BE2C (cell line): Measurements from ENCODE around the gene ROBO1.
"Not testable (repeated sequence)": the region's sequence is repeated elsewhere in the genome, so short reads cannot be mapped to it uniquely, and the experiment has no call there.

Experiments
- DNase-seq: peaks from one replicate; pipeline ENCODE4 v3.0.0-alpha.2; 2020
- H3K27me3 ChIP-seq: fragments of 250-450 bp; sonication (Bioruptor Pico); 2 replicates; pipeline ENCODE4 v1.5.1; 2020; ENCODE audit warnings: mild to moderate bottlenecking
- H3K36me3 ChIP-seq: fragments of 250-450 bp; sonication (Bioruptor Pico); 2 replicates; pipeline ENCODE4 v1.5.1; 2020; ENCODE audit warnings: mild to moderate bottlenecking
- H3K4me1 ChIP-seq: fragments of 250-450 bp; sonication (Bioruptor Pico); 2 replicates; pipeline ENCODE4 v1.5.1; 2020
- H3K4me3 ChIP-seq: 2 replicates; pipeline ENCODE4 v1.5.1; 2011; ENCODE audit warnings: low read depth, low read length
- H3K9me3 ChIP-seq: fragments of 250-450 bp; sonication (Bioruptor Pico); 2 replicates; pipeline ENCODE4 v1.5.1; 2020
- TF ChIP-seq, protein P1 (sequence below): IDR thresholded peaks from 2 replicates; pipeline ENCODE4 v1.5.1; 2012; ENCODE audit warnings: mild to moderate bottlenecking, low read depth, low read length

The ROBO1 gene

DNA sequence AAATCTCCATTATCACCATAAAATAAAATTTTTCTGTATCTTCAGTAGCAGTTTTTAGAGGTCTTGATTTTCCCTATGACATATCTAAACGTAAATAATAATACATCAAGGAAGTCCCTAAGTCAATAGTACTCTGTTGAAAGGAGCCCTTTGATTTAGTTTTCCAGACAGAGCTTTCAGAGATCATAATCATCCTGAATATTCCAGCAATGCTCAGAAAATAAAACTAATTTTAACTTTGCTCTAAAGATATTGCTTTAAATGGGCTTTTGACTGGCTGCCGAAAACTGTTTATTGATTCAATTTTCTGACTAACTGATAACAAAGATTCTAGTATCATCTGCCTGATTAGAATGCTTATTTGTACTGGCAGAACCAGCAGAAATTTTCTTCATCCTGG, 40.7 kb upstream of the ROBO1 start:
- no peak for DNase-seq
- TF ChIP-seq, protein P1, sequence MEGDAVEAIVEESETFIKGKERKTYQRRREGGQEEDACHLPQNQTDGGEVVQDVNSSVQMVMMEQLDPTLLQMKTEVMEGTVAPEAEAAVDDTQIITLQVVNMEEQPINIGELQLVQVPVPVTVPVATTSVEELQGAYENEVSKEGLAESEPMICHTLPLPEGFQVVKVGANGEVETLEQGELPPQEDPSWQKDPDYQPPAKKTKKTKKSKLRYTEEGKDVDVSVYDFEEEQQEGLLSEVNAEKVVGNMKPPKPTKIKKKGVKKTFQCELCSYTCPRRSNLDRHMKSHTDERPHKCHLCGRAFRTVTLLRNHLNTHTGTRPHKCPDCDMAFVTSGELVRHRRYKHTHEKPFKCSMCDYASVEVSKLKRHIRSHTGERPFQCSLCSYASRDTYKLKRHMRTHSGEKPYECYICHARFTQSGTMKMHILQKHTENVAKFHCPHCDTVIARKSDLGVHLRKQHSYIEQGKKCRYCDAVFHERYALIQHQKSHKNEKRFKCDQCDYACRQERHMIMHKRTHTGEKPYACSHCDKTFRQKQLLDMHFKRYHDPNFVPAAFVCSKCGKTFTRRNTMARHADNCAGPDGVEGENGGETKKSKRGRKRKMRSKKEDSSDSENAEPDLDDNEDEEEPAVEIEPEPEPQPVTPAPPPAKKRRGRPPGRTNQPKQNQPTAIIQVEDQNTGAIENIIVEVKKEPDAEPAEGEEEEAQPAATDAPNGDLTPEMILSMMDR, result no peak

GRCh38 chr3:79790177-79790576, 22.4 kb upstream of the ROBO1 start:
- not testable (repeated sequence) for H3K9me3 ChIP-seq, H3K27me3 ChIP-seq, H3K36me3 ChIP-seq, H3K4me3 ChIP-seq, H3K4me1 ChIP-seq
- peak; percentile 35 for DNase-seq
- TF ChIP-seq, protein P1, result peak; percentile 49

More for the DNA sequence above, 40.7 kb upstream of the ROBO1 start:
- Histone ChIP-seq H3K4me1 (peaks cover 37% of the 10 kb centered on the region), H3K27me3 (no peaks in the 10 kb centered on the region), H3K9me3 (no peaks in the 10 kb centered on the region), H3K36me3 (no peaks in the 10 kb centered on the region), H3K4me3 (no peak overlapping the region)

GRCh38 chr3:79773291-79773690, 5.5 kb upstream of the ROBO1 start:
- Histone ChIP-seq H3K9me3 (no peaks in the 10 kb centered on the region), H3K4me3 (no peak overlapping the region), H3K36me3 (no peaks in the 10 kb centered on the region), H3K27me3 (no peaks in the 10 kb centered on the region), H3K4me1 (no peaks in the 10 kb centered on the region)
- TF ChIP-seq, protein P1, result no peak
- no peak for DNase-seq

GRCh38 chr3:79769229-79769628, 1.4 kb upstream of the ROBO1 start:
- TF ChIP-seq, protein P1, result no peak
- H3K4me3 ChIP-seq, result no peak overlapping the region
- H3K27me3 ChIP-seq, result no peaks in the 10 kb centered on the region
- H3K36me3 ChIP-seq, result no peaks in the 10 kb centered on the region
- H3K9me3 ChIP-seq, result no peaks in the 10 kb centered on the region
- no peak for DNase-seq
- H3K4me1 ChIP-seq, result no peaks in the 10 kb centered on the region; the same call in 1 of the 2 replicates

DNA sequence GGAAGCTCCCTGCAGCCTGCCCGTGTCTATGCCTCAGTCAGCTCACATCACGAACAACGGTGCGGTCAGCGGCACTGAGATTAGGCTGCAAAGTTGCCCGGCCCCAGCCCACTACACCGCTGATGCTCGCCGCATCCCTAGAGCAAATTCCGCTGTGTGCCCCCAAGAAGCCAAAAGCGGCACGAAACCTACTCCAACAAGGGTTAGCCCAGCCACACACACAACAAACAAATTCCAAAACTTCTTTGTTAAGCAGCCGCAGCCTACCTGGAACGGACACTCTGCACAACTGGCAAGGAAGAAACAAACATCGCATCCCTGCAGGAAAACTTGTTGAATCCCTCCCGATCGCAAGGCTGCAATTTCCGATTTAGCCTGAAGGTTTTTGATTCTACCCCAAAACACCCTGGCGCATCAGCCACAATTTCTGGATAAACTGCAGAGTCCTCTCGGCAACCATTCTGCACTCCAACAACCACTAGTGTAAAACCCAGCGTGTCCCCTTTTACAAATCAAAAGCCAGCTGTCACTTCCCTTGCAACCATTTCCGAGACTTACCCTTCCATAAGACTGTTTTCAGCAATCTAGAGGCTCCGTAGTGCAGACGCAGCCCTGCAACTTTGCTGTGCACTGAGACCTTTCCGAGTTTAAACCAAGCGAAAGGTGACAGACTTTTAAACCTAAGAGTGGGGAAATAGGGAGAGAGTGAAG, 449 bp downstream of the ROBO1 start:
- Histone ChIP-seq H3K36me3 (no peaks in the 10 kb centered on the region), H3K4me3 (peak overlapping the region; percentile 89), H3K9me3 (no peaks in the 10 kb centered on the region), H3K27me3 (no peaks in the 10 kb centered on the region), H3K4me1 (no peaks in the 10 kb centered on the region; the same call in 1 of the 2 replicates)
- peak; percentile 49 for DNase-seq
- TF ChIP-seq, protein P1, result peak; percentile 53

- no peaks in the 10 kb centered on the region for H3K9me3 ChIP-seq
- no peaks in the 10 kb centered on the region for H3K27me3 ChIP-seq
- H3K36me3 ChIP-seq, result no peaks in the 10 kb centered on the region
- H3K4me3 ChIP-seq, result peak overlapping the region; percentile 89
- no peaks in the 10 kb centered on the region; the same call in 1 of the 2 replicates for H3K4me1 ChIP-seq
- TF ChIP-seq, protein P1, result no peak
- DNase-seq, result peak; percentile 53
These were observed 1.2 kb downstream of the ROBO1 start for GRCh38 chr3:79766496-79767193.
